Measurements from ENCODE around the gene DCAF5.

DNA sequence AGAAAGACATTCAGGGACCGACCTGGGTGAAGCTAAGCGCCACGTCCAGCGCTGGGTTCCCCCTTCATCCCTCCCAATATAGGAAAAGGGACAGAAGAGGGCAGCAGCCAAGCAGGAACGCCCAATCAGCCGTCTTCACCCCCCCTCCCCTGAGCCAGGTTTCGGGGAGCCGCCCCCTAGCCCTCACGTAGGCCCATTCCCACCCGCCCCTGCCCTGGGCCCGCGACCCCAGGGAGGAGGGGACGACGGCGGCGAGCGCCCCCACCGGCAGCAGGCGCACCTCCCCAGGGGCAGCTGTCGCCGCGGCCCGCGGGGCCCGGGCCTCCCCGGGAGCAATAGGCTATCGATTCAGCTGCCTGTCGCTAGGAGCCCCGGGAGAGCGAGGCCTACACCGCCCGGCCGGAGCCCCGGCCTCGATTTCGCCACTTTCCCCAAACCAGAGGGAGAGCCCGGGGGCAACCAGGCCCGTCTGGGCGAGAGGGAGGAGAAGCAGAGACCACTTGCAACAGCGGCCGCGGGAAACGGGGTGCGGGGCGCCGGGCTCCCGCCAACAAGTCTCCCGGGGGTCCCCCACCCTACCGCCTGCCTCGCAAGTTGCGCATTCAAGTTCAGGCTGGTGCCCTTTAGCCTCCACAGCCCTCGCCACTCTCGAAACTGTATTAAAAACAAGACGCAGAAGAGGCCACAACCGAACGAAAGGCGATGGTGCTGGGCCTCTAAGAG lies 1.3 kb downstream of the DCAF5 start:
- TF ChIP-seq POLR2AphosphoS5 (IDR thresholded peaks at IDR 0.05; ENCODE audit: low read depth, low read length) (no peak), POLR2A (IDR thresholded peaks at IDR 0.05; ENCODE audit: low read depth, low read length) (no peak; the same call in 1 of the 2 replicates), TAF1 (IDR thresholded peaks at IDR 0.05; ENCODE audit: borderline replicate concordance, low read depth, low read length) (no peak)

All from GM12892 (cell line).